GM12878 (cell line): ENCODE data around the gene BNC2. TPM values are rescaled to one million over a fixed set of nuclear protein-coding genes. Genes with fewer than 3 reads are reported as not detected.

ENCODE experiments used
- ATAC-seq: fragments of 200-7000 bp; cut with Tn5 transposase; 3 replicates; pipeline ENCODE4 v1.9.1; 2020; ENCODE audit warnings: mild to moderate bottlenecking, moderate library complexity
- BruUV-seq: library from RNA; stranded (reverse); fragments of 400-500 nt; replicated peaks from 2 replicates; lab custom pipeline; 2021; lab: Mats Ljungman, UMichigan
- CTCF ChIA-PET: fragments of 300-600 bp; sonication (Branson Sonifier 250); formaldehyde crosslinking; extraction: SDS; loops from one replicate; lab custom pipeline; 2021; ENCODE audit warnings: inconsistent platforms; lab: Yijun Ruan, JAX
- POLR2A ChIA-PET: fragments of 350-600 bp; formaldehyde crosslinking; extraction: SDS; loops from one replicate; lab custom pipeline; 2021; ENCODE audit warnings: inconsistent platforms; lab: Charles Lee
- RAD21 ChIA-PET: fragments of 300-600 bp; sonication (Branson Sonifier 250); formaldehyde crosslinking; loops from one replicate; lab custom pipeline; 2023; ENCODE audit warnings: antibody characterized with exemption; ENCODE audit not compliant: unreplicated experiment; lab: Charles Lee
- SMC1A ChIA-PET: fragments of 300-600 bp; sonication (Branson Sonifier 250); formaldehyde crosslinking; loops from one replicate; lab custom pipeline; 2023; ENCODE audit not compliant: unreplicated experiment, uncharacterized antibody; lab: Charles Lee
- DNase-seq: peaks from one replicate; pipeline ENCODE4 v3.0.0-alpha.2; 2011; ENCODE audit warnings: low read depth, low spot score
- FAIRE-seq: peaks from 3 replicates; lab custom pipeline; 2011; peaks lifted over from hg19 to GRCh38; lab: Jason Lieb, UNC
- H2AFZ ChIP-seq: 2 replicates; pipeline ENCODE4 v1.6.0; 2011; ENCODE audit warnings: low read depth, low read length, control low read depth; ENCODE audit not compliant: control insufficient read depth
- H3K27ac ChIP-seq: 2 replicates; pipeline ENCODE4 v1.5.1; 2011; ENCODE audit warnings: control low read depth; ENCODE audit not compliant: control insufficient read depth, insufficient read depth
- H3K27me3 ChIP-seq, 2 experiments: replicated peaks in 1 of 2; 2 replicates each; pipeline versions ENCODE4 v1.6.0 to v1.6.1; 2011; ENCODE audit warnings: low read length in 1 of 2; ENCODE audit not compliant: control insufficient read depth in 2 of 2, insufficient read depth in 2 of 2
- H3K36me3 ChIP-seq, 2 experiments: 2 replicates each; pipeline ENCODE4 v1.5.1; 2011; ENCODE audit warnings: low read length in 1 of 2; ENCODE audit not compliant: control insufficient read depth in 2 of 2, insufficient read depth in 2 of 2
- H3K4me1 ChIP-seq: 2 replicates; pipeline ENCODE4 v1.6.1; 2011; ENCODE audit warnings: mild to moderate bottlenecking, low read length, moderate library complexity, mixed read lengths; ENCODE audit not compliant: control insufficient read depth, insufficient read depth
- H3K4me2 ChIP-seq: 2 replicates; pipeline ENCODE4 v1.6.0; 2011; ENCODE audit warnings: control low read depth; ENCODE audit not compliant: control insufficient read depth, insufficient read depth
- H3K4me3 ChIP-seq: fragments of 200-600 bp; sonication (generic); 2 replicates; pipeline ENCODE4 v1.5.1; 2016
- H3K79me2 ChIP-seq: 2 replicates; pipeline ENCODE4 v1.6.0; 2011; ENCODE audit warnings: low read length; ENCODE audit not compliant: control insufficient read depth, insufficient read depth
- H3K9ac ChIP-seq: 2 replicates; pipeline ENCODE4 v1.8.0; 2011; ENCODE audit warnings: low read length, control low read depth, mixed read lengths; ENCODE audit not compliant: control insufficient read depth, insufficient read depth
- H3K9me3 ChIP-seq: replicated peaks from 3 replicates; pipeline ENCODE4 v1.5.1; 2011; ENCODE audit warnings: mild to moderate bottlenecking, low read length; ENCODE audit not compliant: control insufficient read depth, insufficient read depth
- H4K20me1 ChIP-seq: 2 replicates; pipeline ENCODE4 v1.6.0; 2011; ENCODE audit not compliant: control insufficient read depth, insufficient read depth
- CHD4 ChIP-seq: fragments of 200-600 bp; sonication (generic); IDR thresholded peaks from 2 replicates; pipeline ENCODE4 v1.6.1; 2016; ENCODE audit warnings: mild to moderate bottlenecking
- HCFC1 ChIP-seq: fragments of 150-350 bp; IDR thresholded peaks from 2 replicates; pipeline ENCODE4 v1.6.1; 2014; ENCODE audit warnings: low read length
- HDAC6 ChIP-seq: fragments of 200-600 bp; sonication (generic); IDR thresholded peaks from one replicate; pipeline ENCODE4 v1.8.0; 2017; ENCODE audit warnings: antibody characterized with exemption; ENCODE audit not compliant: unreplicated experiment
- LARP7 ChIP-seq: fragments of 450-650 bp; IDR thresholded peaks from 2 replicates; pipeline ENCODE4 v1.6.1; 2017; ENCODE audit warnings: mild to moderate bottlenecking
- NFIC ChIP-seq: IDR thresholded peaks from 2 replicates; pipeline ENCODE4 v1.6.1; 2012; ENCODE audit warnings: low read depth, mild to moderate bottlenecking, inconsistent platforms, low read length, moderate library complexity
- RCOR1 ChIP-seq: conservative IDR thresholded peaks from 2 replicates; pipeline ENCODE4 v1.6.1; 2012; ENCODE audit warnings: low read depth, low read length, improper control_type of control experiment
- SMARCA5 ChIP-seq: fragments of 450-650 bp; IDR thresholded peaks from 2 replicates; pipeline ENCODE4 v1.6.1; 2017; ENCODE audit warnings: mild to moderate bottlenecking
- SP1 ChIP-seq: IDR thresholded peaks from one replicate; pipeline ENCODE4 v1.6.1; 2011; ENCODE audit warnings: low read depth, low read length
- TARDBP ChIP-seq: IDR thresholded peaks from 2 replicates; pipeline ENCODE4 v1.6.1; 2016; ENCODE audit warnings: borderline replicate concordance
- TCF12 ChIP-seq: IDR thresholded peaks from 2 replicates; pipeline ENCODE4 v1.6.1; 2011; ENCODE audit warnings: low read depth, mild to moderate bottlenecking, low read length
- WGBS: methylation state at CpG from one replicate; pipeline ENCODE4 v1.1.6; 2016; ENCODE audit warnings: low lambda C conversion rate; ENCODE audit not compliant: insufficient replicate concordance, insufficient coverage; ENCODE audit errors: missing lambda C conversion rate; 5-methylcytosine and 5-hydroxymethylcytosine counted together
- in situ Hi-C: fragments of 300-500 bp; cut with MboI; formaldehyde crosslinking; loops from 9 replicates; pipeline ENCODE4 v1.14.3; 2018; ENCODE audit warnings: mixed read lengths
- intact Hi-C: fragments of 100-400 bp; cut with micrococcal nuclease; formaldehyde crosslinking; loops from one replicate; pipeline ENCODE4 v1.14.2; 2022; ENCODE audit not compliant: unreplicated experiment
- polyA plus RNA-seq, 11 experiments: library from polyadenylated mRNA; depleted of rRNA in 4 of 11; unstranded in 6 of 11; stranded (reverse) in 5 of 11; fragments of >200 nt; fragmentation: Nextera tagmentation in 4 of 11; fragmentation: Illumina TruSeq in 1 of 11; extraction: Ambion mirVana in 4 of 11; extraction: Trizol in 1 of 11; gene quantifications; 1 replicate in 1 of 11; 2 replicates in 10 of 11; pipeline versions ENCODE4 v1.2.1 to v1.2.3, GENCODE V29; 2011 to 2016; ENCODE audit warnings: inconsistent platforms in 2 of 11, missing spikeins in 2 of 11, low read depth in 1 of 11
- total RNA-seq, 4 experiments: library from RNA; depleted of rRNA in 3 of 4; stranded (reverse); fragments of >200 nt in 3 of 4; fragmentation: Illumina TruSeq in 1 of 4; extraction: Trizol in 1 of 4; gene quantifications; 2 replicates each; pipeline versions ENCODE4 v1.2.1 to v1.2.3, GENCODE V29; 2013 to 2021
- TF ChIP-seq, protein P1 (sequence below): fragments of 450-650 bp; IDR thresholded peaks from 2 replicates; pipeline ENCODE4 v1.6.1; 2018; ENCODE audit warnings: mild to moderate bottlenecking, low read depth, moderate library complexity; ENCODE audit not compliant: partially characterized antibody

BNC2 gene
- total and polyA plus RNA-seq, 10 of the 15 experiments (the other 5 are each of a cell fraction or from before 2014, with no cell fraction given) = 0.05 to 14.5 (median 0.26) TPM

GRCh38 chr9:16552252-16552651 lies 318.2 kb downstream of the BNC2 start:
- Histone ChIP-seq H4K20me1 (no peaks in the 10 kb centered on the region), H3K4me2 (no peak overlapping the region), H3K4me3 (no peak overlapping the region), H3K4me1 (no peaks in the 10 kb centered on the region), H3K9me3 (no peaks in the 10 kb centered on the region), H2AFZ (no peak overlapping the region), H3K79me2 (no peaks in the 10 kb centered on the region), H3K27ac (no peak overlapping the region), H3K9ac (no peak overlapping the region), H3K36me3 (no peaks in the 10 kb centered on the region), H3K27me3 (no peaks in the 10 kb centered on the region)
- BruUV-seq = no TSS peak
- WGBS = 50% methylated on average over 15 of the region's 15 CpGs
- in situ Hi-C loops (no loop called here), intact Hi-C loops (no loop called here)
- ChIA-PET RAD21 (no interaction called here), SMC1A (no interaction called here), POLR2A (no interaction called here), CTCF (no interaction called here)
- ATAC-seq (no peak), DNase-seq (no peak), FAIRE-seq (no peak)
- no peak for TF ChIP-seq SP1
- no peak for TF ChIP-seq TCF12
- TF ChIP-seq, protein P1, sequence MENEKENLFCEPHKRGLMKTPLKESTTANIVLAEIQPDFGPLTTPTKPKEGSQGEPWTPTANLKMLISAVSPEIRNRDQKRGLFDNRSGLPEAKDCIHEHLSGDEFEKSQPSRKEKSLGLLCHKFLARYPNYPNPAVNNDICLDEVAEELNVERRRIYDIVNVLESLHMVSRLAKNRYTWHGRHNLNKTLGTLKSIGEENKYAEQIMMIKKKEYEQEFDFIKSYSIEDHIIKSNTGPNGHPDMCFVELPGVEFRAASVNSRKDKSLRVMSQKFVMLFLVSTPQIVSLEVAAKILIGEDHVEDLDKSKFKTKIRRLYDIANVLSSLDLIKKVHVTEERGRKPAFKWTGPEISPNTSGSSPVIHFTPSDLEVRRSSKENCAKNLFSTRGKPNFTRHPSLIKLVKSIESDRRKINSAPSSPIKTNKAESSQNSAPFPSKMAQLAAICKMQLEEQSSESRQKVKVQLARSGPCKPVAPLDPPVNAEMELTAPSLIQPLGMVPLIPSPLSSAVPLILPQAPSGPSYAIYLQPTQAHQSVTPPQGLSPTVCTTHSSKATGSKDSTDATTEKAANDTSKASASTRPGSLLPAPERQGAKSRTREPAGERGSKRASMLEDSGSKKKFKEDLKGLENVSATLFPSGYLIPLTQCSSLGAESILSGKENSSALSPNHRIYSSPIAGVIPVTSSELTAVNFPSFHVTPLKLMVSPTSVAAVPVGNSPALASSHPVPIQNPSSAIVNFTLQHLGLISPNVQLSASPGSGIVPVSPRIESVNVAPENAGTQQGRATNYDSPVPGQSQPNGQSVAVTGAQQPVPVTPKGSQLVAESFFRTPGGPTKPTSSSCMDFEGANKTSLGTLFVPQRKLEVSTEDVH = no peak
- no peak for TF ChIP-seq TARDBP
- TF ChIP-seq HDAC6 = no peak
- no peak for TF ChIP-seq LARP7
- no peak for TF ChIP-seq SMARCA5
- TF ChIP-seq HCFC1 = no peak
- no peak for TF ChIP-seq RCOR1
- no peak for TF ChIP-seq NFIC
- no peak for TF ChIP-seq CHD4
